H9 (cell line): ENCODE results near the gene TBX3. TPM values are rescaled to one million over a fixed set of nuclear protein-coding genes. Genes with fewer than 3 reads are reported as not detected.

Experiments
- DNase-seq: peaks from one replicate; pipeline ENCODE4 v3.0.0-alpha.2; 2017
- H2AFZ ChIP-seq: one replicate; pipeline ENCODE4 v1.6.1; 2013; ENCODE audit warnings: mild to moderate bottlenecking, low read length, control low read depth, moderate library complexity
- H2AK5ac ChIP-seq: 2 replicates; pipeline ENCODE4 v1.6.1; 2013; ENCODE audit warnings: low read length, control low read depth, mixed read lengths; ENCODE audit not compliant: insufficient read length
- H2BK120ac ChIP-seq: one replicate; pipeline ENCODE4 v1.6.1; 2013; ENCODE audit warnings: low read depth, mild to moderate bottlenecking, low read length, control low read depth, inconsistent platforms; ENCODE audit not compliant: poor library complexity, severe bottlenecking
- H2BK12ac ChIP-seq: 2 replicates; pipeline ENCODE4 v1.6.1; 2013; ENCODE audit warnings: low read length, control low read depth, mixed read lengths, low read depth; ENCODE audit not compliant: insufficient read length
- H2BK15ac ChIP-seq: 2 replicates; pipeline ENCODE4 v1.6.1; 2013; ENCODE audit warnings: low read depth, low read length, control low read depth
- H2BK20ac ChIP-seq: one replicate; pipeline ENCODE4 v1.6.1; 2013; ENCODE audit warnings: low read depth, mild to moderate bottlenecking, low read length, control low read depth, inconsistent platforms; ENCODE audit not compliant: poor library complexity, severe bottlenecking
- H2BK5ac ChIP-seq: 2 replicates; pipeline ENCODE4 v1.6.1; 2013; ENCODE audit warnings: low read length, control low read depth, mixed read lengths; ENCODE audit not compliant: insufficient read length
- H3K14ac ChIP-seq: 2 replicates; pipeline ENCODE4 v1.6.1; 2013; ENCODE audit warnings: low read length, control low read depth; ENCODE audit not compliant: insufficient read depth
- H3K18ac ChIP-seq: 2 replicates; pipeline ENCODE4 v1.6.1; 2013; ENCODE audit warnings: low read depth, mild to moderate bottlenecking, mixed read lengths, low read length, control low read depth; ENCODE audit not compliant: insufficient read length
- H3K23ac ChIP-seq: 2 replicates; pipeline ENCODE4 v1.6.1; 2013; ENCODE audit warnings: low read length, control low read depth, mixed read lengths, low read depth; ENCODE audit not compliant: insufficient read length
- H3K23me2 ChIP-seq: 2 replicates; pipeline ENCODE4 v1.6.1; 2013; ENCODE audit warnings: low read depth, mild to moderate bottlenecking, mixed read lengths, low read length, control low read depth; ENCODE audit not compliant: insufficient read length, poor library complexity, severe bottlenecking
- H3K27ac ChIP-seq: 2 replicates; pipeline ENCODE4 v1.5.1; 2013; ENCODE audit warnings: low read length, control low read depth, mixed read lengths, low read depth; ENCODE audit not compliant: insufficient read length
- H3K27me3 ChIP-seq: 2 replicates; pipeline ENCODE4 v1.6.1; 2013; ENCODE audit warnings: low read length, control low read depth, inconsistent platforms; ENCODE audit not compliant: insufficient read depth
- H3K4ac ChIP-seq: 2 replicates; pipeline ENCODE4 v1.6.1; 2013; ENCODE audit warnings: low read depth, mild to moderate bottlenecking, control low read depth, inconsistent platforms, low read length, moderate library complexity
- H3K4me1 ChIP-seq: 2 replicates; pipeline ENCODE4 v1.6.1; 2013; ENCODE audit warnings: low read length, control low read depth, inconsistent platforms; ENCODE audit not compliant: insufficient read depth
- H3K4me2 ChIP-seq: 2 replicates; pipeline ENCODE4 v1.6.1; 2013; ENCODE audit warnings: low read length, control low read depth, mixed read lengths; ENCODE audit not compliant: insufficient read length, insufficient read depth
- H3K56ac ChIP-seq: 2 replicates; pipeline ENCODE4 v1.6.1; 2013; ENCODE audit warnings: low read depth, mild to moderate bottlenecking, mixed read lengths, low read length, control low read depth; ENCODE audit not compliant: insufficient read length
- H3K79me1 ChIP-seq: 2 replicates; pipeline ENCODE4 v1.6.1; 2013; ENCODE audit warnings: low read depth, mild to moderate bottlenecking, moderate library complexity, low read length, control low read depth, inconsistent platforms; ENCODE audit not compliant: insufficient read depth, poor library complexity, severe bottlenecking
- H3K79me2 ChIP-seq: 2 replicates; pipeline ENCODE4 v1.6.1; 2013; ENCODE audit warnings: low read length, control low read depth, inconsistent platforms; ENCODE audit not compliant: insufficient read depth
- H3K9ac ChIP-seq: 2 replicates; pipeline ENCODE4 v1.6.1; 2013; ENCODE audit warnings: low read length, control low read depth, mixed read lengths; ENCODE audit not compliant: insufficient read length; ENCODE audit errors: extremely low read depth
- H3K9me3 ChIP-seq: one replicate; pipeline ENCODE4 v1.6.1; 2013; ENCODE audit warnings: low read depth, low read length, inconsistent platforms; ENCODE audit not compliant: control insufficient read depth
- H3T11ph ChIP-seq: one replicate; pipeline ENCODE4 v1.6.1; 2013; ENCODE audit warnings: mild to moderate bottlenecking, low read length, control low read depth, inconsistent platforms
- H4K20me1 ChIP-seq: one replicate; pipeline ENCODE4 v1.6.1; 2013; ENCODE audit not compliant: control insufficient read depth, insufficient read length, insufficient read depth
- H4K5ac ChIP-seq: 2 replicates; pipeline ENCODE4 v1.6.1; 2013; ENCODE audit warnings: low read depth, mild to moderate bottlenecking, mixed read lengths, low read length, control low read depth; ENCODE audit not compliant: insufficient read length
- H4K8ac ChIP-seq: replicated peaks from 2 replicates; pipeline ENCODE4 v1.6.1; 2013; ENCODE audit warnings: low read length, control low read depth, mixed read lengths, low read depth; ENCODE audit not compliant: insufficient read length
- H4K91ac ChIP-seq: 2 replicates; pipeline ENCODE4 v1.6.1; 2013; ENCODE audit warnings: low read depth, mild to moderate bottlenecking, moderate library complexity, mixed read lengths, low read length, control low read depth; ENCODE audit not compliant: insufficient read length
- H3K27ac Mint-ChIP-seq, 3 experiments: 2 replicates in 2 of 3; 3 replicates in 1 of 3; pipeline ENCODE4 v1.8.0; 2020 to 2021; ENCODE audit warnings: mixed read lengths in 3 of 3, mild to moderate bottlenecking in 1 of 3, moderate library complexity in 1 of 3
- H3K27me3 Mint-ChIP-seq: 2 replicates; pipeline ENCODE4 v1.8.0; 2021; ENCODE audit warnings: low read depth, mild to moderate bottlenecking, moderate library complexity, mixed read lengths
- H3K36me3 Mint-ChIP-seq, 3 experiments: 2 replicates in 2 of 3; 3 replicates in 1 of 3; pipeline ENCODE4 v1.8.0; 2020 to 2021; ENCODE audit warnings: low read depth in 3 of 3, mixed read lengths in 3 of 3; ENCODE audit not compliant: insufficient read depth in 1 of 3
- H3K4me1 Mint-ChIP-seq, 2 experiments: 2 replicates each; pipeline ENCODE4 v1.8.0; 2020; ENCODE audit warnings: mixed read lengths in 2 of 2
- H3K4me3 Mint-ChIP-seq, 2 experiments: 2 replicates in 1 of 2; 3 replicates in 1 of 2; pipeline ENCODE4 v1.8.0; 2020 to 2021; ENCODE audit warnings: mild to moderate bottlenecking in 2 of 2, mixed read lengths in 2 of 2, moderate library complexity in 1 of 2
- H3K9me3 Mint-ChIP-seq, 2 experiments: 2 replicates in 1 of 2; 3 replicates in 1 of 2; pipeline ENCODE4 v1.8.0; 2020; ENCODE audit warnings: mild to moderate bottlenecking in 2 of 2, mixed read lengths in 2 of 2, moderate library complexity in 1 of 2
- WGBS: extraction: QIAGEN DNeasy Blood & Tissue Kit; methylation state at CpG from one replicate; pipeline ENCODE4 v1.1.7; 2013; ENCODE audit warnings: missing lambda C conversion rate, low lambda C conversion rate, mixed read lengths; ENCODE audit not compliant: insufficient read length; ENCODE audit errors: extremely low coverage; 5-methylcytosine and 5-hydroxymethylcytosine counted together
- total RNA-seq: library from RNA; stranded (reverse); gene quantifications from 2 replicates; pipeline ENCODE4 v1.2.1, GENCODE V29; 2021
- TF ChIP-seq, protein P1 (sequence below): fragments of 200-600 bp; sonication (generic); conservative IDR thresholded peaks from 3 replicates; pipeline ENCODE4 v1.8.0; 2021; ENCODE audit warnings: antibody characterized with exemption, mild to moderate bottlenecking

Gene TBX3
- total RNA-seq, 1 experiment from 2014 or later: 0.04 TPM

DNA sequence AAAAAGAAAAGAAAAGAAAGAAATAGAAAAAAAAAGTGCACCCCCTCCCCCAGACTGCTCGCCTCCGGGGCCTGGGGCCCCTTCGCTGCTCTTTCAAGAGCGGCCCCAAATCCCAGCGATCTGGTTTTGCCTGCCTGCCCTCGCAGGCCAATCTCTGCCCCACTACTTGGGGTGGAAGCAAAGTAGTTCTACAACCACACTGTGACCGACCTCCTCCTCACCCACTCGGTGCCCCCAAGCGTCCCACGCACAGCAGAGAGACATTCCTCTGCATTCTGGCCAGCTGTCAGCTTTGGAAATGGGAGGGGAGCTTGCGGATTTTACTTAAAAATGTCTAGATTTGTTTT is 2.4 kb upstream of the TBX3 start:
- no peak overlapping the region for H3K23ac ChIP-seq
- H2BK12ac ChIP-seq: no peak overlapping the region
- Mint-ChIP-seq H3K36me3 (no peaks in the 10 kb centered on the region), H3K4me3 (peak overlapping the region in 1 of 2 experiments; percentile 80; a peak in 3 of 5 replicates), H3K4me1 (peaks cover 44 to 64% of the 10 kb centered on the region in 2 experiments), H3K27me3 (peaks cover 99% of the 10 kb centered on the region), H3K27ac (no peak overlapping the region; a peak in 1 of 7 replicates), H3K9me3 (peaks cover 4 to 22% of the 10 kb centered on the region in 2 experiments; a peak in 3 of 5 replicates)
- H3K9me3 ChIP-seq: no peaks in the 10 kb centered on the region
- H4K5ac ChIP-seq: no peak overlapping the region
- no peak overlapping the region for H2BK120ac ChIP-seq
- no peaks in the 10 kb centered on the region for H3K79me2 ChIP-seq
- no peak overlapping the region for H2AK5ac ChIP-seq
- TF ChIP-seq, protein P1, sequence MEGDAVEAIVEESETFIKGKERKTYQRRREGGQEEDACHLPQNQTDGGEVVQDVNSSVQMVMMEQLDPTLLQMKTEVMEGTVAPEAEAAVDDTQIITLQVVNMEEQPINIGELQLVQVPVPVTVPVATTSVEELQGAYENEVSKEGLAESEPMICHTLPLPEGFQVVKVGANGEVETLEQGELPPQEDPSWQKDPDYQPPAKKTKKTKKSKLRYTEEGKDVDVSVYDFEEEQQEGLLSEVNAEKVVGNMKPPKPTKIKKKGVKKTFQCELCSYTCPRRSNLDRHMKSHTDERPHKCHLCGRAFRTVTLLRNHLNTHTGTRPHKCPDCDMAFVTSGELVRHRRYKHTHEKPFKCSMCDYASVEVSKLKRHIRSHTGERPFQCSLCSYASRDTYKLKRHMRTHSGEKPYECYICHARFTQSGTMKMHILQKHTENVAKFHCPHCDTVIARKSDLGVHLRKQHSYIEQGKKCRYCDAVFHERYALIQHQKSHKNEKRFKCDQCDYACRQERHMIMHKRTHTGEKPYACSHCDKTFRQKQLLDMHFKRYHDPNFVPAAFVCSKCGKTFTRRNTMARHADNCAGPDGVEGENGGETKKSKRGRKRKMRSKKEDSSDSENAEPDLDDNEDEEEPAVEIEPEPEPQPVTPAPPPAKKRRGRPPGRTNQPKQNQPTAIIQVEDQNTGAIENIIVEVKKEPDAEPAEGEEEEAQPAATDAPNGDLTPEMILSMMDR: no peak
- H4K91ac ChIP-seq: no peak overlapping the region
- DNase-seq: no peak
- no peak overlapping the region for H3K4me2 ChIP-seq
- H3K14ac ChIP-seq: no peak overlapping the region
- H2BK20ac ChIP-seq: no peak overlapping the region
- no peak overlapping the region for H3K27ac ChIP-seq
- no peak overlapping the region for H2BK15ac ChIP-seq
- no peaks in the 10 kb centered on the region for H3K4me1 ChIP-seq
- H3K27me3 ChIP-seq: peaks cover 86% of the 10 kb centered on the region
- no peak overlapping the region for H3K4ac ChIP-seq
- no peak overlapping the region for H3K18ac ChIP-seq
- peaks cover 16% of the 10 kb centered on the region for H3K23me2 ChIP-seq
- no peak overlapping the region for H2AFZ ChIP-seq
- no peaks in the 10 kb centered on the region for H3K79me1 ChIP-seq
- H2BK5ac ChIP-seq: no peak overlapping the region
- H4K8ac ChIP-seq: no peak overlapping the region
- no CpG with 5 or more reads among the region's 11 CpGs for WGBS
- H3K9ac ChIP-seq: no peak overlapping the region
- H3T11ph ChIP-seq: no peak overlapping the region
- H4K20me1 ChIP-seq: peaks cover 2% of the 10 kb centered on the region
- no peak overlapping the region for H3K56ac ChIP-seq
